Measurements from ENCODE around the gene ADAMTSL3.

Gene ADAMTSL3

DNA sequence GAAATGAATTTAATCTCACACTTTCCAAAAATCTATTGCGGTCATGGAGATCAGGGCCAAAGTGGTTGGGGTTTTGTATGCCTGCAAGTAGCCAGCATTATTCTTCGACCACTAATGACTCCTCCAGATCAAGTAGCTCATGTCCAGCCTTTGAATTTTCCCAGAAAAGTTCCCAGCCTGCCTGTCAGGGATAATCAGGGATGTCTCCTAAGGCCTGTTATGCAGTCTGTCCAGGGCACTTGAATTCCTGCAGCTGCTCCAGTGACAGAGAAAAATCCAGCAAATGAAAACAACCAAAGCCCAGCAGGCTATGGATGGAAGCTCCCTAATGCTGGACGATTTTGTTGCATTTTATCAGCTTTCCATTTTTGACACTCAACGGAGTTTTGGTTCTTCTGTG, 215.4 kb downstream of the ADAMTSL3 start:
- no peak for DNase-seq (ENCODE audit: low read depth in 2 of 2)

DNA sequence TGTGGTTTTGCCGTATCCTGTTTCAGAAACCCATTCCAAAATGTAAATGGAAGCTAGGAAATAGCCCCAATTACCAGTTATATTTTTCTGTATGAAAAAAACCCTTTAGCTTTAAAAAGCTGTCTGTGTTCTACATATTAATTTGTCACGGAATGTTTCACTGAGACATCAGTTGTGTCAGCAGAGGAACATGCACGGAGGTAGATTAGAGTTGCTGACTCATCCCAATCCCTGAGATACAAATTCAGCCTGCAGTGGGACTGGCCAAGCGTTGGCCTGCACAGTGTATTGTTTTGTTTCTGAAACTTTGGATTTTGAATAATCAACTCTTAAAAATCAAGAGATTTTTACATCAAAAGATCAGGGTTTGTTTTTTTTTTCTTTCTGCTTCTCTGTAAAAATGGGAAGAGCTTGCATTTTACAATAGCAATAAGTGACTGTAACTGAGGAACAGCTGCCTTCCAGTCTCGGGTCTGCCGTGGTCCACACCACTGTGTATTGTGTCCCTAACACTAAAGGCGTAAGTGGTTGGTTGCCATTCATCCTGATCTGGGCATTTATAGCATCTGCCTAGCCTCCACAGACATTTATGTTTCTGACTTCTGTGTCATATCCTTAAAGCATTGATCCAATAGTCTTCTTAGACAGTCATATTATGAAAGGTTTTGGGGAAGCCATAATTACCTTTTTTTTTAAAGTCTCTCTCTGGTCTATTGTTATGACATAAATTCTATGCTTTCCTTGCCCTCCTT, 218.1 kb downstream of the ADAMTSL3 start:
- DNase-seq (ENCODE audit: low read depth in 2 of 2) = no peak

DNA sequence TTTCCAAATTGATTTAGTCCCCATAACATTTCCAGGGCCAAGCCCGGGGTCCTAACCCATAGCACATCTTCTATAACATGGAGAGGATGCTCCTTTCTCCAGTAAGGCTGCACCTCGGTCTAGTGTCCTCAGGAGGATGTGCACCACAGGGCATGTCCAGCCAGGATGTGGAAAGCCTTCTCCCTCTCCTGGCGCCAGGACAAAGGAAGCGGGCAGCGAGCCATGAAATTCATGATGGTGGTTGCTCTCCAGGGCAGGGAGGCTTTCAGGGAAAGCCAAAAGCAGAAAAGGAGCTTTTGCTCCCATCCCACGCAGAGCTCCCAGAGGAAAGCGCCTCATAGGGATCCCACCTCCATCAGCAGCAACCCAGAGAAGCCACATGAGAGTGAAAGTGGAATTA, 220.0 kb downstream of the ADAMTSL3 start:
- no peak for DNase-seq (ENCODE audit: low read depth in 2 of 2)

DNA sequence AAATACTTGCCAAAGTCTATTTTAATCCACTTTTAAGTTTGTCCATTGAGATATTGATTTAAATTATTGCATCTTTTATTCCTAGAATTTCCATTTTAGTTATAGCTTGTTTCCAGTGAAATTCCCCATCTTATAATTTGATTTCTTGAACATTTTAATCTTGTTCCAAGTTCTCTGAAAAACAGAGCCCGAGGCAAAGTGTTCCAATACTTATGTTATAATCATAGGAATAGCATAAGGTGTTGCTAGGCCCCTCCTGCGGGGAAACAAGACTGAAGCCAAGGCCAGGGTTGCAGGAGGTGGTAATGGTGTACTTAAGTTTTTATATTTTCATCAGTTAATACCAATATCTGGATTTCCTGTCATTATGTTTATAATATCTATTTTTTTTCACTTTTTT, 226.6 kb downstream of the ADAMTSL3 start:
- no peak for DNase-seq (ENCODE audit: low read depth in 2 of 2)

DNA sequence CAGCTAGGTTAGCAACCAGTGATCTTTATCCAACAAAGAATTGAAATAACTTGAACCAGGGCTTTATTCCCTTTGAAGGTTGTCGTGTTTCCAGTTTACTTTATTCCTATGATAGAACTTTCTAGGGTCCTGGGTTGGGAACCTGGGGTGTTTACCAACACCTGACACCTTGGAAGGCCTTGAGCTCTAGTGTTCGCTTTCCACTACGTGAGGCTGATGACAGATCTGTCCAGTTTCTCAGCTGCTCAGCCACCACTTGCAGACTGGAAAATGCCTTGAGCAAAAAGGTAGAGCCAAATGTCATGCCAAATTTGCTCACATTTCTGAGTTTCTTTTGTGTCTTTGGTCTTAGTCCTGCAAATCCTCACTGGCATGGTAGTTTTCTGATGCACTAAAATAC, 227.2 kb downstream of the ADAMTSL3 start:
- DNase-seq (ENCODE audit: low read depth in 2 of 2) = no peak

DNA sequence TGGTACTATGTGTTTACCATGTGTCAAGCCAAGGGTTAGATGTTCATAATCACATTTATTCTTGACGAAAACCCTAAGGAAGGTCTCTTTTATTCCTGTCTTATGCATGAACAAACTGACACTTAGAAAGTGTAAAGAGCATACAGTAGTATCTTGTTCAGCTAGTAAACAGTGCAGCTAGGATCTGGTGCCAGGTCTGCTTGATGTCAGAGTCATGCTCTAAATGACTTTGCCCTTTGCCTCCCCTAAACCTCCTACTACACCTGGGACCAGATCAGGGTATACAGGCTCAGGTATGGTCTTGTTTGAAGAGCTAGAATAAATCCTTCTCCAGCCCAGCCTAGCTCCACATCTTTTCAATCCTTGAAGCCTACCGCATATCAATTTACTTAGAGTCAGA, 232.4 kb downstream of the ADAMTSL3 start:
- no peak for DNase-seq (ENCODE audit: low read depth in 2 of 2)

DNA sequence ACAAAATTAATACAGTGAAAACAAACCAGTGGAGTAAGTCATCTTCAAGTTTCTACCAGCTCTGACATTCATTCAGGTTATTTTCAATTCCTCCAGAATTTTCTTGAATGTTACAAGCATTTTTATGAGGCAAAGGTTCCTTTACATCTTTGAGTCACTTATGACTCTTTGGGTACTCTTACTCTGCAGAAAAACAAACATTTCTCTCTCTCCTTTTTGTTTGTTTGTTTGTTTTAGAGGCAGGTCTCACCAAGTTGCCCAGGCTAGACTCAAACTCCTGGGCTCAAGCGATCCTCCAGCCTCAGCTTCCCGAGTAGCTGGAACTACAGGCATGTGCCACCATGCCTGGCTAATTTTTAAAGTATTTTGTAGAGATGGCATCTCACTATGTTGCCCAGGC, 233.5 kb downstream of the ADAMTSL3 start:
- DNase-seq (ENCODE audit: low read depth in 2 of 2) = no peak

DNA sequence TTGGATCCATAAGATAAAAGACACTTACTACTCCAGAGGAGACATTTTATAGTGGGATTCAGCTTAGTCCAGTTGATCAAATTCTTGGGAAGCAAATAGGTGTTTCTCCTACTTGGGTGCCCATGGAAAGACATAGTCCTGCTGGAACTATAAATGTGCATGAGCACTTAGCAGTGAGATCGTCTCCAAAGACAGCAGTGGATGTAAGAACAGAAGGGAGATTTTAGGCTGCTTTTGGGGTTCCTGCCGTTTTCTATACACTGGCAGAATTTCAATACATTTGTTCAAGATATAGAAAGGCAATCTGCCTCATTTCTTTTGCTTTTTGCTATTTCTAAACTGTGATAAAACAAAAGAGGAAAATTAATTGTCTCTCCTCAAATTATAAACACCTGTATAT, 234.0 kb downstream of the ADAMTSL3 start:
- no peak for DNase-seq (ENCODE audit: low read depth in 2 of 2)

DNA sequence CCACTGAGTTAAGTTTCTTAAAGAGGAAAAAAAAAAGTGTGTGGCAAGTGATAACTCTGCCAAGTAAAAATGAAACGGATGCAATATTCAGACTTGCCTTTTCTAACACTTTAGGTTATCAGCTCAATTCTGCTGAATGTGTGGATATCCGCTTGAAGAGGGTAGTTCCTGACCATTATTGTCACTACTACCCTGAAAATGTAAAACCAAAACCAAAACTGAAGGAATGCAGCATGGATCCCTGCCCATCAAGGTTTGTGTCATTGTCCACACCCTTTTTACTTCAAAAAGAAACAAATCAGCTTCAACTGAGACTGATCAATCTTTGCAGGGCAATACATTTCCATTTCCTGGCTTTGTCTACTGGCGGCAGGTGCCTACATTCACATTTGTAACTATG, 236.1 kb downstream of the ADAMTSL3 start:
- DNase-seq (ENCODE audit: low read depth in 2 of 2) = no peak

DNA sequence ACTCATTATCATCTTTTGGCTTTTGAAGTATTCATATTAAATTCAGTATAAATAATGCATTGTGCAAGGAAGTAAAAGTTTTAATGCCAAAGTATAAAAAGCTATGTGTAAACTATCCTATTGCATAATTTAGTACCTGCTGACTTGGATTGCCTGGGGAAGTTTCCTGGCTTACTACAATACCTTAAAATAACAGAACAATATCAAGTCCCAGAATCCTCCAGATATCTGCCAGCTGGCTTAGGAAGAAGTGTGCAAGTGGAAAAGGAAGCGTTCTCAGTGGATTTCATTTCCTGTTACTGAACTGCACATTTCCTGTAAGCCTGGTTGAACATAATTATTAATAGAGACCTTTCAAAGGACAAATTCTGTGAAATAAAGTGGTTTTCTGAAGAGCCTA, 236.7 kb downstream of the ADAMTSL3 start:
- no peak for DNase-seq (ENCODE audit: low read depth in 2 of 2)

DNA sequence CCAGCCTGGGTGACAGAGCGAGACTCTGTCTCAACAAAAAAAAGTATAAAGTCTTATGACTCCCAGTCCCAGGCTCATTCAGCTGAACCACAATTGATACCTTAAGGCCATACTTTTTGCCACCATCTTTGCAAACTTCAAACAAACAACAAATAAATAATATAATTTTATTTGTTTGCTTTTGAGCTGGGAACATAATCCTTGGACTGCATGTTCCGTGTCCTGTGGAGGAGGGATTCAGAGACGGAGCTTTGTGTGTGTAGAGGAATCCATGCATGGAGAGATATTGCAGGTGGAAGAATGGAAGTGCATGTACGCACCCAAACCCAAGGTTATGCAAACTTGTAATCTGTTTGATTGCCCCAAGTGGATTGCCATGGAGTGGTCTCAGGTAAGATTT, 238.6 kb downstream of the ADAMTSL3 start:
- no peak for DNase-seq (ENCODE audit: low read depth in 2 of 2)

DNA sequence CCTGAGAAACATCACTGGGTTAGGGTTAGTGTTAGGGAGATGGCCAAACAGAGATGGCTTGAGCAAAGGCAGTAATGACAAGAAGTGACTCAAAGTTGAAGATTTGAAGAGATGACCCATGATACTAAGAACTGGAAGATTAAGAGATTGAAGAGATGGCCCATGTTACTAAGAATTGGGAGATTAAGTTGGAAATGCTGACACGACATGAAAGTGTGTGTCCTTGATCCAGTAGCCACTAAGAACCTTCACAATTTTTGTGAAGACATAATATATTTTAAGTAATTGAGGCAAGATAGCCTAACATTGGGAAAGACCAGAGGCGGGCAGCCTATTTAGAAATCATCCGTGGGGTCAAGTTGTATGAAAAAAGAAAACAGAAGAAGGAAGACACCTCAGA, 239.4 kb downstream of the ADAMTSL3 start:
- DNase-seq (ENCODE audit: low read depth in 2 of 2) = no peak

DNA sequence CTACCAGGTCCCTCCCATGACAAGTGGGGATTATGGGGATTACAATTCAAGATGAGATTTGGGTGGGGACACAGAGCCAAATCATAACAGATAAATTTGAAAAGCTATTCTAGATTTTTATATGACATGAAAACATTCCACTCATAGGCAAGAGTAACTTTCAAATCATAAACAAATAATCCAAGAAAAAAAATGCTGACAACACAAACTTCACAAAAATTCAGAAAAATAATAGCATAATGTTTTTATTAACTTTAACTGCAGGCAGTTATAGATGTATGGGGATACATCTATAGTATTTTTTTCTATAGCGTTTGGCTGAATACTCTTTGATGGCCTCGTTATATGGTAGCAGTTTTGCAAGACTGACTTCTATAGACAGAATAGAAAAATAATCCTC, 243.1 kb downstream of the ADAMTSL3 start:
- no peak for DNase-seq (ENCODE audit: low read depth in 2 of 2)

DNA sequence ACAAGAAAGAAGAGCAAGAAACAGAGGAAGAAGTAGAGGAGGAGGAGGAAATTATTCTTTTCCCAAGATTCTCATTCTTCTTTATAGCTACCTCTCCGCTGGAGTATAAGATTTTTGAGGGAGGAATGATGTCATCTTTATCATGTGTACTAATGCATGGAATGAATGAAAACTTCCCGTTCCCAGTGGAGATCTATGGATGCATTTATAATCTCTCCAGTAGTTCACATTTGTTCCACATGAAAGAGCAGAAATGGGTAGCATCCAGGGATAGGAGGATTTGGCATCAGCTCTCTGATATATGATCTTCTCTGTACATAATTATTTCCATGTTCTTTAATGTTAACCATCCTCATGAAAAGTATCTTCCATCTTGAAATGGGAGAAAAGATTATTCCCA, 244.4 kb downstream of the ADAMTSL3 start:
- no peak for DNase-seq (ENCODE audit: low read depth in 2 of 2)

DNA sequence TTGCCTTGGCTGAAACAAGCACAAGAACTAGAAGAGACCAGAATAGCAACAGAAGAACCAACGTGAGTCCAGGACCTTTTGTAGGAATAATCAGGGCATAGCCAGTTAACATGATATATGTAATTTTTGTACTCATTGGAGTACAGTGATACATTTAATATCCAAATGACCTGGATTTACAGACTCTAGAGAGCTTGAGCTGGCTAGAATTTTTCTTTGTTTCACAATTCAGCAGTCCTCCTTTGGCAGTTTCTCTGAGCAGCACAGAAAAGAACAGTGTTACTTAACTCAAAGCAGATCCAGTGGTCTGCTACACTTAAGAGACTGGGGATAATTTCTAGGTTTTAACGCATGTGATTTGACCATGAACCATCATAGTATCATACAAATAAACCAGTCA, 245.7 kb downstream of the ADAMTSL3 start:
- no peak for DNase-seq (ENCODE audit: low read depth in 2 of 2)

DNA sequence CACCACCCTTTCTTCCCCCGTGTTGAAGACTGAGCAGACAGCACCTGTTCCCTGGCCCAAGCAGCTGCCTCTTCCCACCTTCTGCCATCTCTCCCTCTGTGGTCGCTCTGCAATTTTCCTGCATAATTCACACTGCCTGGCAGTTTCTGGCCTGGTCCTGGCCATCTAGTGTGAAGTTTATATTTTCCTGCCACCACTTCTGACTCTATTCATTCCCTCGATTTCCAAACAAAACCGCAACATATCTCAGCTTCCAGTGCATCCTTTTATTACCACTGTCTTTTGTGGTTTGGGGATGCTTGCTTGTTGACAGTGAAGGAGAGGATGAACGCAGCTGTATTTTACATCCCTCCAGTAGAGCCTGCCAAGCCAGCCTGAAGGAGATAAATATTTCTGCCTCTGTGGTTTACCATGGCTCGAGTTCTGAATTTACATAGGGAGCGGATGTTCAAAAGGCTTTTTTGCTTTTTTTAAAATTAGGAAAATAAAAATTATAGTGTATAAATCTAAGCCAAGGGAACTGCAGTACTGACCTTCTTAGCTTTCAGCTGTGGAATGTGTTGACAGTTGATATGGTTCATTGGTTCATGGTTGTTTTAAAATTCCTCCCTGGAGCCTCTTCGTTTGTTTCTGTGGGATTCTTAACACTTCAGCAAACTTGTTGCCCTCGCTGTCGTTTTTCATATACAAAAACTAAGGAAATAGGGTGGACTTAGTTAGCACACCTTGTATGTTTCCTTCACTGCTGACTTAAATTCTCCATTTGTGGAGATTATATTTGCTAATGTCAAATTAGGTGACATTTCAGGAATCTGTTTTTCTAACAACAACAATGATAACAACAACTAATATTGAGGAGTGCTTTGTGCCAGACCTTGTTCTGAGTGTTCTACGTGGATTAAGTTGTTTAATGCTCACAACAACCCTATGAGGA, 250.5 kb downstream of the ADAMTSL3 start:
- no peak for DNase-seq (ENCODE audit: low read depth in 2 of 2)

DNA sequence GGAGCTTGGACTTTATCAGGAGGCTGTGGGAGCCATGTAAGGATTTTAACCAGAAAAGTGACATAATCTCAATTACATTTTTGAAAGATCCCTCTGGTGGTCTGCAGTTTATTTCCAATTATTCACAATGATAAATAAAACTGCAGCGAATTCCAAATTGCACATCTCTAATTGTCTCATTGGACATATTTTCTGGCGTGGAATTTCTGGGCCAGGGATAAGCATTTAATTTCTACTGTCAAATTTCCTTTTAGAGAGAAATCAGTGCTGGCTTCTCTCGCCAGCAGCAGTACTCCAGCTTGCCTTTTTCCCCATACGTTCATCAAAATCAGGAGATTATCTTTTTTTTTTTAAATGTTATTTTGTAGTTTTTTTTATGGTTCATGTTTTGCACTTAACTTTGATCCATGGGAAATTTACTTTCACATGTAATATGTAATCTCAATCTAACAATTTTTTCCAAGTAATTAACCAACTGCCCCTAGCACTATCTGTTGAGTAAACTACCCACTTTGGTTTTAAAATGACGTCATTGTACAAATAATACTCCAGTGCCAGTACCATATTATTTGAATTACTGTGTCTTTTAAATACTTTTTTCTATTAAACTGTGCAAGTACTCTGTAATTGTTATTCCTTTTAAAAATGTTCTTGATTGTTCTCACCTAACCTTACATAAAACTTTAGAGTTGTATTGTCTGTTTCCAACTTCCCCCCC, 251.8 kb downstream of the ADAMTSL3 start:
- DNase-seq (ENCODE audit: low read depth in 2 of 2) = no peak

DNA sequence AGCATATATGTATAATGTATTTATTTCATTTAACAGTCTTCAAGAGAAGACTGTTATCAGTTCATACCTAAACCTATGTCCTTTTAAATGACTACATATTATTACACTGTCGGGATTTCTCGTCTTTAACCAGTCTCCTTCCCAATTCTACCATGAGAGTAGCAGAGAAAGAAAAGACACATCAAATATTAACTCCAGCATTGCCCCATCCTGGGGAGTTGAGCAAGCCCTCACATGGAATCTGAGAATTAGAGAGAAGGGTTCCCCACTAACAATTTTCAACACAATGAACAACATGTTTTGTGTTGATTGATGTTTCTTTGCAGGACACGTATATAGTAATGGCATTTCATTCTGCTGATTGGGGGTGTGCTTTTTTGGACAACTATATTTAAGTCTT, 257.4 kb downstream of the ADAMTSL3 start:
- no peak for DNase-seq (ENCODE audit: low read depth in 2 of 2)

DNA sequence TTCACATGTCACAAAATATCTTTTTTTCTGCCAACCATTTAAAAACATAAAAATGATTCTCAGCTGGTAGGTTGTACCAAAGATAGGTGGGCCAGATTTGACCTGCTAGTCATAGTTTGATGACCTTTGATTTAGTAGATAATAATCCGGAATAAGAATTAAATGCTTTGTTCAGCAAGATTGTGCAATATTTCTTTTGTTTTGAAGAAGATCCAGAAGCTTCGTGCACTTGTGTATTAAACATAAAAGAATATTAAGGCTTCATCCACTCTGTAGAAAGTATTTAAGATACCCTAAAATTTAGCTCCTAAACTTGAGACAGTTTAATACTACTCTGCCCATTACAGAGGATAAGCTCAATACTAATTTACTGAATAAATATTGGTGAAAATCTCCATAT, 258.4 kb downstream of the ADAMTSL3 start:
- DNase-seq (ENCODE audit: low read depth in 2 of 2) = no peak

DNA sequence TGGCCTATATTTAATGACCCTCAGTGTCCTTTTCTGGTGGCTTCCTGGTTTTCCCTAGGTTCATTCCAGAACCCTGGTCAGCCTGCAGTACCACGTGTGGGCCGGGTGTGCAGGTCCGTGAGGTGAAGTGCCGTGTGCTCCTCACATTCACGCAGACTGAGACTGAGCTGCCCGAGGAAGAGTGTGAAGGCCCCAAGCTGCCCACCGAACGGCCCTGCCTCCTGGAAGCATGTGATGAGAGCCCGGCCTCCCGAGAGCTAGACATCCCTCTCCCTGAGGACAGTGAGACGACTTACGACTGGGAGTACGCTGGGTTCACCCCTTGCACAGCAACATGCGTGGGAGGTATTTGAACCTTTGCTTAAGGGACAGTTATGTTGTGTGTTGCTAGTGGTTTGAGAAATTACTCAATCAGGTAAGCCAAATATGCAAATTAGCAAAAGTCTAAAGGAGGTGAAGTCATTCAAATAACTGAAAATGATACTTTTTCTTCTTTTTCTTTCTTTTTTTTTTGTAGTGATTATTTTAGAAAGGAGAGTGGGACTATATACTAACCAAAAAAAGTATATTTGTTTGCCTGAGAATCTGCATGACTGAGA, 259.2 kb downstream of the ADAMTSL3 start:
- DNase-seq (ENCODE audit: low read depth in 2 of 2) = no peak

DNA sequence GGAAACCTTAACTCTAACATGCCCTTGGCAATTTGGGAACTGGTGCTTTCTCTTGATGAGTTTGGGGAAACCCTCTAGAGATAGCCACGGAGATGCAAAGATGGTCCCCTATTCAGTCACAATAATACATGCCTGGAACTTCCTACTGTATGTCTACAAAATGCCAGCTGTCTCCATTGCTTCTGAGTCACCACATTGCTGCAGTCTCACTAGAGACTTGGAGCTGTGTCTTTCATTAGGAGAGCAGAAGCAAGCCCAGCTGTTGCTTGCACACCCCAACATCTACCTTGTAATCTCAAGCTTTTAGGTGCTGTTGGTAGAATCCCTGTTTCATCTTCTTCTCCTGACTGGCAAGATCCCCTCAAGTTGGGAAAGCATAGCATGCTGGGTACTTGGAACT, 261.0 kb downstream of the ADAMTSL3 start:
- DNase-seq (ENCODE audit: low read depth in 2 of 2) = no peak

DNA sequence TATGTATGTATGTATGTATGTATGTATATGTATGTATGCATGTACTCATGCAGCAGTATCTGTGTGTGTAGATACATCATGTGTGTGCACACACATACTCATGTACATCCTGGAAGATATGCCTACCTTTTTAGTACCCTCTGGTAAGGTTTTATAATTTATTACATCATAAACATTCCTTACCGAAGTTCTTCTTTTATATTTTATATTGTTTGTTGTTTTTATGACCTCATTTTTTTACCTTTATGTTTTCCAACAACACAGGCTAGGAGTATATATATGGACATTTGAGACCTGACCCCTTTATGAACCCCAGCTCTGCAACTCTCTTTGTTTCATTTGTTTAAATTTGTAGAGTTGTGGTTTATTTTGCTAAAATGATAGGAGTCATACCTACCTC, 263.5 kb downstream of the ADAMTSL3 start:
- no peak for DNase-seq (ENCODE audit: low read depth in 2 of 2)

Measured in stimulated activated CD4-positive, alpha-beta T cell treated with anti-CD3 and anti-CD28 coated beads, Interleukin-12 subunit alpha, Interleukin-12 subunit beta, amount 100 ng/mL, for 24 hours (primary cell).